HG03457 (cell line): ENCODE measurements around the gene CDH13.

Source experiments
- ATAC-seq: cut with Tn5 transposase; IDR thresholded peaks from one replicate; pipeline ENCODE4 v1.9.1; 2021; ENCODE audit warnings: moderate number of reproducible peaks; ENCODE audit not compliant: unreplicated experiment

CDH13 gene

GRCh38 chr16:82772215-82772614, 145.4 kb downstream of the CDH13 start:
- ATAC-seq = no peak

GRCh38 chr16:82773018-82773417, 146.2 kb downstream of the CDH13 start:
- ATAC-seq = no peak

GRCh38 chr16:82776470-82777146, 149.8 kb downstream of the CDH13 start:
- no peak for ATAC-seq

GRCh38 chr16:82782715-82783251, 156.0 kb downstream of the CDH13 start:
- no peak for ATAC-seq

GRCh38 chr16:82783933-82784572, 157.3 kb downstream of the CDH13 start:
- no peak for ATAC-seq

GRCh38 chr16:82784573-82784968, 157.8 kb downstream of the CDH13 start:
- ATAC-seq = no peak

- no peak for ATAC-seq
Measured at GRCh38 chr16:82788225-82788624, 161.5 kb downstream of the CDH13 start.

- ATAC-seq = no peak
Measured at GRCh38 chr16:82788919-82789318, 162.2 kb downstream of the CDH13 start.

GRCh38 chr16:82792693-82793092, 165.9 kb downstream of the CDH13 start:
- no peak for ATAC-seq

- ATAC-seq = no peak
Measured at GRCh38 chr16:82793528-82794245, 166.9 kb downstream of the CDH13 start.

- ATAC-seq = no peak
Measured at GRCh38 chr16:82796047-82796446, 169.3 kb downstream of the CDH13 start.

GRCh38 chr16:82801361-82801760, 174.6 kb downstream of the CDH13 start:
- no peak for ATAC-seq

GRCh38 chr16:82805866-82806265, 179.1 kb downstream of the CDH13 start:
- no peak for ATAC-seq

GRCh38 chr16:82807311-82807710, 180.5 kb downstream of the CDH13 start:
- no peak for ATAC-seq

GRCh38 chr16:82808036-82808435, 181.3 kb downstream of the CDH13 start:
- ATAC-seq = no peak

- no peak for ATAC-seq
Measured at GRCh38 chr16:82810077-82810476, 183.3 kb downstream of the CDH13 start.

GRCh38 chr16:82814059-82814458, 187.3 kb downstream of the CDH13 start:
- no peak for ATAC-seq

GRCh38 chr16:82819286-82819685, 192.5 kb downstream of the CDH13 start:
- no peak for ATAC-seq

- no peak for ATAC-seq
Measured at GRCh38 chr16:82820855-82821254, 194.1 kb downstream of the CDH13 start.

- no peak for ATAC-seq
Measured at GRCh38 chr16:82824408-82824807, 197.6 kb downstream of the CDH13 start.

GRCh38 chr16:82829301-82829700, 202.5 kb downstream of the CDH13 start:
- no peak for ATAC-seq

GRCh38 chr16:82830944-82831343, 204.2 kb downstream of the CDH13 start:
- no peak for ATAC-seq
